Spinal cord (tissue), 10 donors: ENCODE data around the gene PACSIN2. TPM values are rescaled to one million over a fixed set of nuclear protein-coding genes. Genes with fewer than 3 reads are reported as not detected.

ENCODE experiments used
- DNase-seq, 6 donors: peaks; one replicate each; pipeline versions ENCODE4 v3.0.0 to v3.0.0-alpha.2; 2013 to 2015; ENCODE audit warnings: low spot score in 6 of 6, low read depth in 4 of 6
- H3K27ac ChIP-seq: one replicate; pipeline ENCODE4 v1.5.1; 2013; ENCODE audit warnings: low read depth, low read length, control low read depth
- H3K27me3 ChIP-seq: one replicate; pipeline ENCODE4 v1.6.1; 2013; ENCODE audit warnings: low read length; ENCODE audit not compliant: control insufficient read depth, insufficient read depth
- H3K36me3 ChIP-seq: one replicate; pipeline ENCODE4 v1.6.1; 2013; ENCODE audit warnings: low read length; ENCODE audit not compliant: control insufficient read depth, insufficient read depth
- H3K4me1 ChIP-seq: one replicate; pipeline ENCODE4 v1.6.1; 2013; ENCODE audit warnings: low read length; ENCODE audit not compliant: control insufficient read depth, insufficient read depth
- H3K4me3 ChIP-seq: one replicate; pipeline ENCODE4 v1.5.1; 2013; ENCODE audit warnings: low read depth, low read length, control low read depth
- H3K9me3 ChIP-seq: one replicate; pipeline ENCODE4 v1.6.1; 2013; ENCODE audit warnings: low read length; ENCODE audit not compliant: control insufficient read depth, insufficient read depth
- WGBS: methylation state at CpG from one replicate; pipeline ENCODE4 v1.1.5; 2013; ENCODE audit warnings: missing lambda C conversion rate; ENCODE audit not compliant: insufficient coverage; 5-methylcytosine and 5-hydroxymethylcytosine counted together
- polyA plus RNA-seq, 2 donors: library from polyadenylated mRNA; unstranded; fragments of 120-200 nt; gene quantifications; one replicate each; pipeline ENCODE4 v1.2.1, GENCODE V29; 2013; ENCODE audit not compliant: insufficient read length in 2 of 2
- total RNA-seq, 2 donors: library from RNA; depleted of rRNA in 1 of 2; stranded (reverse); fragments of 120-200 nt in 1 of 2; fragments of >200 nt in 1 of 2; gene quantifications; one replicate each; pipeline versions ENCODE4 v1.2.3 to v1.2.4, GENCODE V29; 2013 to 2014
- donor health status: healthy.

Gene PACSIN2
- total and polyA plus RNA-seq, 4 donors: 36.3 to 54.2 (median 45.9) TPM

- no peaks in the 10 kb centered on the region for H3K4me1 ChIP-seq
- no peaks in the 10 kb centered on the region for H3K27me3 ChIP-seq
- DNase-seq: no peak
- H3K4me3 ChIP-seq: no peak overlapping the region
- no peak overlapping the region for H3K27ac ChIP-seq
- H3K36me3 ChIP-seq: peaks cover 49% of the 10 kb centered on the region
- H3K9me3 ChIP-seq: no peaks in the 10 kb centered on the region
- WGBS: 100% methylated on average over 2 of the region's 4 CpGs
These were observed 183.2 kb downstream of the PACSIN2 start for GRCh38 chr22:42831712-42832111.

GRCh38 chr22:42830161-42830560 lies 184.8 kb downstream of the PACSIN2 start:
- WGBS: 100% methylated on average over 5 of the region's 5 CpGs
- H3K36me3 ChIP-seq: peaks cover 47% of the 10 kb centered on the region

GRCh38 chr22:42829302-42829701 lies 185.6 kb downstream of the PACSIN2 start:
- H3K27me3 ChIP-seq: no peaks in the 10 kb centered on the region
- no peak overlapping the region for H3K27ac ChIP-seq
- DNase-seq: no peak
- no peaks in the 10 kb centered on the region for H3K4me1 ChIP-seq
- peaks cover 54% of the 10 kb centered on the region for H3K36me3 ChIP-seq
- no peak overlapping the region for H3K4me3 ChIP-seq
- no peaks in the 10 kb centered on the region for H3K9me3 ChIP-seq
- 40% methylated on average over 1 of the region's 3 CpGs for WGBS

More at GRCh38 chr22:42830161-42830560, 184.8 kb downstream of the PACSIN2 start:
- no peaks in the 10 kb centered on the region for H3K27me3 ChIP-seq
- DNase-seq: no peak
- H3K27ac ChIP-seq: no peak overlapping the region
- H3K9me3 ChIP-seq: no peaks in the 10 kb centered on the region
- H3K4me3 ChIP-seq: no peak overlapping the region
- H3K4me1 ChIP-seq: no peaks in the 10 kb centered on the region

- Histone ChIP-seq H3K27me3 (no peaks in the 10 kb centered on the region), H3K4me3 (no peak overlapping the region), H3K27ac (no peak overlapping the region), H3K9me3 (peaks cover 2% of the 10 kb centered on the region), H3K36me3 (peaks cover 44% of the 10 kb centered on the region), H3K4me1 (no peaks in the 10 kb centered on the region)
- no CpG with 5 or more reads among the region's 3 CpGs for WGBS
- no peak for DNase-seq
These were observed 189.2 kb downstream of the PACSIN2 start for GRCh38 chr22:42825796-42826195.

- H3K9me3 ChIP-seq: peaks cover 2% of the 10 kb centered on the region
- H3K27me3 ChIP-seq: no peaks in the 10 kb centered on the region
- no CpG with 5 or more reads among the region's 3 CpGs for WGBS
- no peaks in the 10 kb centered on the region for H3K4me1 ChIP-seq
- H3K4me3 ChIP-seq: no peak overlapping the region
- no peak for DNase-seq
- H3K36me3 ChIP-seq: peaks cover 30% of the 10 kb centered on the region
- H3K27ac ChIP-seq: no peak overlapping the region
These were observed 193.6 kb downstream of the PACSIN2 start for GRCh38 chr22:42821386-42821785.

GRCh38 chr22:42820045-42820763 lies 194.7 kb downstream of the PACSIN2 start:
- H3K36me3 ChIP-seq: peaks cover 22% of the 10 kb centered on the region
- 86% methylated on average over 6 of the region's 9 CpGs for WGBS
- H3K27ac ChIP-seq: no peak overlapping the region

More at GRCh38 chr22:42820045-42820763, 194.7 kb downstream of the PACSIN2 start:
- DNase-seq: peak in 2 of 6 donors; percentile 47 to 58
- Histone ChIP-seq H3K4me1 (no peaks in the 10 kb centered on the region), H3K27me3 (no peaks in the 10 kb centered on the region), H3K4me3 (no peak overlapping the region), H3K9me3 (peaks cover 2% of the 10 kb centered on the region)

Other genes starting within 250 kb of the PACSIN2 start
- gene ARFGAP3, start 157.9 kb downstream of the PACSIN2 start, total RNA-seq: 10 to 100 TPM; 39.4 to 41.0 TPM
- 10 to 100 TPM; 37.0 TPM for gene ARFGAP3, start 157.9 kb downstream of the PACSIN2 start, polyA plus RNA-seq
- 10 to 100 TPM; 21.6 to 27.2 TPM for gene TTLL1, start 74.2 kb upstream of the PACSIN2 start, total RNA-seq
- gene TTLL1, start 74.2 kb upstream of the PACSIN2 start, polyA plus RNA-seq: 10 to 100 TPM; 31.6 to 33.6 TPM
- under 1 TPM; 0.50 to 0.79 TPM for gene BIK, start 95.6 kb upstream of the PACSIN2 start, total RNA-seq
- gene BIK, start 95.6 kb upstream of the PACSIN2 start, polyA plus RNA-seq: 1 to 10 TPM in 1 of 2 donors, under 1 TPM in 1; 1.00 to 1.1 TPM
- 10 to 100 TPM; 10.0 to 19.4 TPM for gene MCAT, start 128.2 kb upstream of the PACSIN2 start, total RNA-seq
- 10 to 100 TPM; 31.9 to 32.3 TPM for gene MCAT, start 128.2 kb upstream of the PACSIN2 start, polyA plus RNA-seq
- gene TSPO, start 136.4 kb upstream of the PACSIN2 start, total RNA-seq: 10 to 100 TPM; 38.7 to 80.1 TPM
- gene TSPO, start 136.4 kb upstream of the PACSIN2 start, polyA plus RNA-seq: 10 to 100 TPM; 40.7 to 43.0 TPM
- 10 to 100 TPM; 10.8 to 26.1 TPM for gene TTLL12, start 172.0 kb upstream of the PACSIN2 start, total RNA-seq
- gene TTLL12, start 172.0 kb upstream of the PACSIN2 start, polyA plus RNA-seq: 10 to 100 TPM; 33.4 to 34.3 TPM